H1 (cell line): ENCODE results near the gene FAM53B. TPM values are rescaled to one million over a fixed set of nuclear protein-coding genes. Genes with fewer than 3 reads are reported as not detected.

ENCODE experiments used
- ATF3 ChIP-seq: IDR thresholded peaks from 2 replicates; pipeline ENCODE4 v1.6.1; 2011; ENCODE audit warnings: low read depth, mild to moderate bottlenecking, low read length; ENCODE audit not compliant: insufficient read depth
- CBX5 ChIP-seq: fragments of 300-800, 300-1000 bp; sonication (generic); IDR thresholded peaks from 2 replicates; pipeline ENCODE4 v1.7.1; 2016; ENCODE audit warnings: antibody characterized with exemption, low read length, low read depth
- CEBPB ChIP-seq: IDR thresholded peaks from 2 replicates; pipeline ENCODE4 v1.6.1; 2012; ENCODE audit warnings: low read depth, low read length
- EP300 ChIP-seq, 2 experiments: IDR thresholded peaks; 1 replicate in 1 of 2; 2 replicates in 1 of 2; pipeline ENCODE4 v1.6.1; 2011 to 2012; ENCODE audit warnings: low read depth in 2 of 2, low read length in 2 of 2, mild to moderate bottlenecking in 2 of 2, borderline replicate concordance in 1 of 2, inconsistent platforms in 1 of 2, moderate library complexity in 1 of 2
- FOSL1 ChIP-seq: IDR thresholded peaks from 2 replicates; pipeline ENCODE4 v1.6.1; 2011; ENCODE audit warnings: mild to moderate bottlenecking, low read depth, low read length, moderate library complexity; ENCODE audit not compliant: insufficient read depth
- HDAC2 ChIP-seq, 2 experiments: fragments of 300-600 bp in 1 of 2; sonication (generic) in 1 of 2; IDR thresholded peaks; 2 replicates each; pipeline ENCODE4 v1.6.1; 2011 to 2012; ENCODE audit warnings: low read depth in 2 of 2, low read length in 2 of 2, mild to moderate bottlenecking in 2 of 2, moderate library complexity in 2 of 2, borderline replicate concordance in 1 of 2, inconsistent platforms in 1 of 2
- PHF8 ChIP-seq: fragments of 200-600 bp; sonication (generic); conservative IDR thresholded peaks from 2 replicates; pipeline ENCODE4 v1.7.1; 2012; ENCODE audit warnings: low read depth, mild to moderate bottlenecking, inconsistent platforms, low read length, moderate library complexity
- TEAD4 ChIP-seq: IDR thresholded peaks from 2 replicates; pipeline ENCODE4 v1.6.1; 2012; ENCODE audit warnings: low read depth, low read length, inconsistent platforms, mixed read lengths
- polyA plus RNA-seq, 7 experiments: library from polyadenylated mRNA; depleted of rRNA in 3 of 7; stranded (reverse) in 5 of 7; unstranded in 2 of 7; fragments of >200 nt in 5 of 7; fragments of 200-250 nt in 2 of 7; gene quantifications; 1 replicate in 5 of 7; 2 replicates in 1 of 7; 4 replicates in 1 of 7; pipeline versions ENCODE4 v1.2.1 to v1.2.3, GENCODE V29; 2011 to 2013; ENCODE audit warnings: missing spikeins in 2 of 7, mixed read lengths in 2 of 7
- total RNA-seq: library from RNA; stranded (reverse); fragmentation: NEBNext Ultra II Directional; extraction: Animal tissue kit (Norgen Biotek cat#: 25700); gene quantifications from 2 replicates; pipeline ENCODE4 v1.2.1, GENCODE V29; 2021

Gene FAM53B
- total and polyA plus RNA-seq, 2 of the 8 experiments (the other 6 are each of a cell fraction or from before 2014, with no cell fraction given) = 5.3 to 14.4 TPM

GRCh38 chr10:124608093-124608721 lies 136.0 kb downstream of the FAM53B start (continued):
- TF ChIP-seq FOSL1 (no peak), EP300 (IDR thresholded peaks at IDR 0.05; ENCODE audit: borderline replicate concordance in 1 of 2, low read depth in 2 of 2, low read length in 2 of 2) (no peak), PHF8 (no peak), TEAD4 (no peak), CBX5 (no peak), HDAC2 (IDR thresholded peaks at IDR 0.05; ENCODE audit: borderline replicate concordance in 1 of 2, low read depth in 2 of 2, low read length in 2 of 2) (no peak), CEBPB (no peak), ATF3 (no peak)
